ENCODE data around the gene TLCD1. TPM values are rescaled to one million over a fixed set of nuclear protein-coding genes. Genes with fewer than 3 reads are reported as not detected.

Gene TLCD1
- total and polyA plus RNA-seq, 10 of the 15 experiments (the other 5 are each of a cell fraction or from before 2014, with no cell fraction given): 2.9 to 19.8 (median 7.7) TPM

DNA sequence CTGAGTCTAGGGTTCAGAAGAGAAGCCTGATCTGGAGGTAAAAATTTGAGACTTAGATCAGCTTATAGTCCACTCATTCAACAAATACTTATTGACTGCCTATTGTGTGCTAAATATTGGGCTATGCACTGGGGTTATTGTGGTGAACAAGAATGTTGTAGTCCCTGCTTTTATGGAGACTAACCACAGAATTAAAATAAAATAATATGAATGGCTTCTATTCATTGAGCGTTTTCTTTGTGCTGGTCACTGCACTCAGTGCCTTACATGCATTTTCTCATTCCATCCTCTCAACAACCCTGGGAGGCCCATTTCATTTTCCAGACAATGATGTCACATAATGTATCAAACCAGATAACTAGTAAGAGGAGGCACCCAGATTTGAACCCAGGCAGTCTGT, 7.3 kb upstream of the TLCD1 start (continued):
- TF ChIP-seq PML (IDR thresholded peaks at IDR 0.05; ENCODE audit: low read length) (no peak), CREB1 (IDR thresholded peaks at IDR 0.05; ENCODE audit: low read depth) (no peak), NRF1 (conservative IDR thresholded peaks at IDR 0.05; ENCODE audit: low read depth, low read length) (no peak), CBFB (IDR thresholded peaks at IDR 0.05; ENCODE audit: low read depth) (no peak), ZSCAN29 (IDR thresholded peaks at IDR 0.05) (no peak), BRCA1 (IDR thresholded peaks at IDR 0.05; ENCODE audit: low read depth, low read length) (no peak), CBX3 (IDR thresholded peaks at IDR 0.05; ENCODE audit: borderline replicate concordance, low read depth) (no peak)

GRCh38 chr17:28729950-28730330, 3.9 kb upstream of the TLCD1 start:
- Histone ChIP-seq H3K36me3 (ENCODE audit: control insufficient read depth in 2 of 2, insufficient read depth in 2 of 2, low read length in 1 of 2) (peaks cover 2 to 3% of the 10 kb centered on the region in 2 experiments; a peak in 2 of 4 replicates), H3K4me2 (ENCODE audit: control insufficient read depth, insufficient read depth) (no peak overlapping the region), H4K20me1 (ENCODE audit: control insufficient read depth, insufficient read depth) (no peaks in the 10 kb centered on the region), H3K4me1 (ENCODE audit: control insufficient read depth, insufficient read depth, low read length) (peaks cover 27% of the 10 kb centered on the region), H3K9ac (ENCODE audit: control insufficient read depth, insufficient read depth, low read length) (no peak overlapping the region), H2AFZ (ENCODE audit: control insufficient read depth, low read depth, low read length) (no peak overlapping the region), H3K27me3 (replicated peaks in 1 of 2; ENCODE audit: control insufficient read depth in 2 of 2, insufficient read depth in 2 of 2, low read length in 1 of 2) (no peaks in the 10 kb centered on the region), H3K79me2 (ENCODE audit: control insufficient read depth, insufficient read depth, low read length) (peaks cover 8% of the 10 kb centered on the region), H3K9me3 (replicated peaks; ENCODE audit: control insufficient read depth, insufficient read depth, low read length) (peaks cover 1% of the 10 kb centered on the region; the same call in 1 of the 3 replicates), H3K27ac (ENCODE audit: control insufficient read depth, insufficient read depth) (no peak overlapping the region), H3K4me3 (no peak overlapping the region)
- ChIA-PET RAD21 (ENCODE audit: unreplicated experiment) (interaction anchor here (0.7 to 6.8 kb wide), 5 partner anchors 10 to 172 kb away, joined by 3 to 375 read pairs (median 7); partner anchors contain the start of genes RPL23A and TRAF4), SMC1A (ENCODE audit: uncharacterized antibody, unreplicated experiment) (interaction anchor here (3.9 to 11.3 kb wide), 3 partner anchors 15 to 167 kb away, joined by 35 to 326 read pairs (median 60); partner anchors contain the start of genes FLOT2 and TRAF4), CTCF (interaction anchor here (1.6 to 12.6 kb wide), 7 partner anchors 10 to 223 kb away, joined by 3 to 394 read pairs (median 63); partner anchors contain the start of genes DHRS13, FLOT2, PHF12 and TRAF4), POLR2A (interaction anchor here (0.5 to 17.2 kb wide), 5 partner anchors 10 to 205 kb away, joined by 4 to 485 read pairs (median 5); partner anchors contain the start of genes RPL23A and TRAF4)
- FAIRE-seq (no peak), ATAC-seq (no peak), DNase-seq (ENCODE audit: low read depth, low spot score) (no peak)
- WGBS (ENCODE audit: insufficient coverage, insufficient replicate concordance, low lambda C conversion rate, missing lambda C conversion rate): 83% methylated on average over 11 of the region's 11 CpGs
- in situ Hi-C loops (cut with MboI) (loop anchor here (25.0 kb wide), 1 partner anchor 1268 kb away; the partner anchor contains the start of gene KSR1), intact Hi-C loops (cut with micrococcal nuclease; ENCODE audit: unreplicated experiment) (loop anchor here (5.0 to 10.0 kb wide), 2 partner anchors 112 to 385 kb away; partner anchors contain the start of gene FAM222B)
- BruUV-seq (replicated peaks): no TSS peak
- TF ChIP-seq, protein P1, sequence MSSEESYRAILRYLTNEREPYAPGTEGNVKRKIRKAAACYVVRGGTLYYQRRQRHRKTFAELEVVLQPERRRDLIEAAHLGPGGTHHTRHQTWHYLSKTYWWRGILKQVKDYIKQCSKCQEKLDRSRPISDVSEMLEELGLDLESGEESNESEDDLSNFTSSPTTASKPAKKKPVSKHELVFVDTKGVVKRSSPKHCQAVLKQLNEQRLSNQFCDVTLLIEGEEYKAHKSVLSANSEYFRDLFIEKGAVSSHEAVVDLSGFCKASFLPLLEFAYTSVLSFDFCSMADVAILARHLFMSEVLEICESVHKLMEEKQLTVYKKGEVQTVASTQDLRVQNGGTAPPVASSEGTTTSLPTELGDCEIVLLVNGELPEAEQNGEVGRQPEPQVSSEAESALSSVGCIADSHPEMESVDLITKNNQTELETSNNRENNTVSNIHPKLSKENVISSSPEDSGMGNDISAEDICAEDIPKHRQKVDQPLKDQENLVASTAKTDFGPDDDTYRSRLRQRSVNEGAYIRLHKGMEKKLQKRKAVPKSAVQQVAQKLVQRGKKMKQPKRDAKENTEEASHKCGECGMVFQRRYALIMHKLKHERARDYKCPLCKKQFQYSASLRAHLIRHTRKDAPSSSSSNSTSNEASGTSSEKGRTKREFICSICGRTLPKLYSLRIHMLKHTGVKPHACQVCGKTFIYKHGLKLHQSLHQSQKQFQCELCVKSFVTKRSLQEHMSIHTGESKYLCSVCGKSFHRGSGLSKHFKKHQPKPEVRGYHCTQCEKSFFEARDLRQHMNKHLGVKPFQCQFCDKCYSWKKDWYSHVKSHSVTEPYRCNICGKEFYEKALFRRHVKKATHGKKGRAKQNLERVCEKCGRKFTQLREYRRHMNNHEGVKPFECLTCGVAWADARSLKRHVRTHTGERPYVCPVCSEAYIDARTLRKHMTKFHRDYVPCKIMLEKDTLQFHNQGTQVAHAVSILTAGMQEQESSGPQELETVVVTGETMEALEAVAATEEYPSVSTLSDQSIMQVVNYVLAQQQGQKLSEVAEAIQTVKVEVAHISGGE (CRISPR knock-in tag; IDR thresholded peaks at IDR 0.05): no peak
- TF ChIP-seq BACH1 (IDR thresholded peaks at IDR 0.05; ENCODE audit: borderline replicate concordance) (no peak), BMI1 (IDR thresholded peaks at IDR 0.05; ENCODE audit: borderline replicate concordance) (no peak), POLR2A (IDR thresholded peaks at IDR 0.05; ENCODE audit: low read depth, low read length) (no peak), BHLHE40 (IDR thresholded peaks at IDR 0.05; ENCODE audit: borderline replicate concordance in 1 of 2, low read depth in 2 of 2, low read length in 1 of 2) (no peak), STAT3 (IDR thresholded peaks at IDR 0.05; ENCODE audit: low read depth, low read length) (no peak), RAD51 (IDR thresholded peaks at IDR 0.05) (no peak), TAF1 (IDR thresholded peaks at IDR 0.05; ENCODE audit: borderline replicate concordance, low read depth, low read length) (no peak), POU2F2 (IDR thresholded peaks at IDR 0.05; ENCODE audit: borderline replicate concordance, low read depth, low read length) (no peak)
- TF ChIP-seq, protein P2, sequence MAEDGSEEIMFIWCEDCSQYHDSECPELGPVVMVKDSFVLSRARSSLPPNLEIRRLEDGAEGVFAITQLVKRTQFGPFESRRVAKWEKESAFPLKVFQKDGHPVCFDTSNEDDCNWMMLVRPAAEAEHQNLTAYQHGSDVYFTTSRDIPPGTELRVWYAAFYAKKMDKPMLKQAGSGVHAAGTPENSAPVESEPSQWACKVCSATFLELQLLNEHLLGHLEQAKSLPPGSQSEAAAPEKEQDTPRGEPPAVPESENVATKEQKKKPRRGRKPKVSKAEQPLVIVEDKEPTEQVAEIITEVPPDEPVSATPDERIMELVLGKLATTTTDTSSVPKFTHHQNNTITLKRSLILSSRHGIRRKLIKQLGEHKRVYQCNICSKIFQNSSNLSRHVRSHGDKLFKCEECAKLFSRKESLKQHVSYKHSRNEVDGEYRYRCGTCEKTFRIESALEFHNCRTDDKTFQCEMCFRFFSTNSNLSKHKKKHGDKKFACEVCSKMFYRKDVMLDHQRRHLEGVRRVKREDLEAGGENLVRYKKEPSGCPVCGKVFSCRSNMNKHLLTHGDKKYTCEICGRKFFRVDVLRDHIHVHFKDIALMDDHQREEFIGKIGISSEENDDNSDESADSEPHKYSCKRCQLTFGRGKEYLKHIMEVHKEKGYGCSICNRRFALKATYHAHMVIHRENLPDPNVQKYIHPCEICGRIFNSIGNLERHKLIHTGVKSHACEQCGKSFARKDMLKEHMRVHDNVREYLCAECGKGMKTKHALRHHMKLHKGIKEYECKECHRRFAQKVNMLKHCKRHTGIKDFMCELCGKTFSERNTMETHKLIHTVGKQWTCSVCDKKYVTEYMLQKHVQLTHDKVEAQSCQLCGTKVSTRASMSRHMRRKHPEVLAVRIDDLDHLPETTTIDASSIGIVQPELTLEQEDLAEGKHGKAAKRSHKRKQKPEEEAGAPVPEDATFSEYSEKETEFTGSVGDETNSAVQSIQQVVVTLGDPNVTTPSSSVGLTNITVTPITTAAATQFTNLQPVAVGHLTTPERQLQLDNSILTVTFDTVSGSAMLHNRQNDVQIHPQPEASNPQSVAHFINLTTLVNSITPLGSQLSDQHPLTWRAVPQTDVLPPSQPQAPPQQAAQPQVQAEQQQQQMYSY (CRISPR knock-in tag; IDR thresholded peaks at IDR 0.05): no peak

Data from GM12878 (cell line).